Measurements from ENCODE around the gene HIP1. TPM values are rescaled to one million over a fixed set of nuclear protein-coding genes. Genes with fewer than 3 reads are reported as not detected.

HIP1 gene
- polyA plus RNA-seq, 2 of the 4 experiments (the other 2 are of a cell fraction) = 17.3 to 33.4 TPM

- FAIRE-seq = no peak
- WGBS (ENCODE audit: missing lambda C conversion rate) = 40% methylated on average over 7 of the region's 7 CpGs
- TF ChIP-seq ESRRA (IDR thresholded peaks at IDR 0.05; ENCODE audit: borderline replicate concordance, low read length) = no peak
- 0 out of 3 replicates have a peak, but pooled peaks have one; percentile 7 for TF ChIP-seq CTCF (IDR thresholded peaks at IDR 0.05)
- TF ChIP-seq MAFK (IDR thresholded peaks at IDR 0.05; ENCODE audit: partially characterized antibody) = peak; percentile 94
- ChIA-PET POLR2A (interaction anchor here (1.4 kb wide), 1 partner anchor 11 kb away, joined by 3 read pairs; no protein-coding TSS in a partner anchor), CTCF (interaction anchor here (0.6 to 4.4 kb wide), 4 partner anchors 9 to 112 kb away, joined by 4 to 24 read pairs (median 6); no protein-coding TSS in a partner anchor)
- peak; percentile 78 to 80 for ATAC-seq
- DNase-seq (ENCODE audit: low read depth in 1 of 2, low spot score in 1 of 2) = peak in 1 of 2 experiments; percentile 51
- Histone ChIP-seq H3K4me1 (peaks cover 28% of the 10 kb centered on the region), H3K27ac (peak overlapping the region; percentile 31 to 80), H3K9me3 (no peaks in the 10 kb centered on the region), H3K4me2 (peak overlapping the region; percentile 42), H3K4me3 (no peak overlapping the region)
Observed at GRCh38 chr7:75650062-75650461, 88.7 kb downstream of the HIP1 start.

GRCh38 chr7:75649462-75649861 is 89.3 kb downstream of the HIP1 start:
- ChIA-PET POLR2A (interaction anchor here (1.4 kb wide), 1 partner anchor 11 kb away, joined by 3 read pairs; no protein-coding TSS in a partner anchor), CTCF (interaction anchor here (0.6 to 4.4 kb wide), 5 partner anchors 11 to 113 kb away, joined by 3 to 24 read pairs (median 4); no protein-coding TSS in a partner anchor)
- peak overlapping the region; percentile 42 for H3K4me2 ChIP-seq

GRCh38 chr7:75647709-75648438 is 90.9 kb downstream of the HIP1 start:
- H3K4me2 ChIP-seq = no peak overlapping the region
- H3K27ac ChIP-seq = peak overlapping the region in 1 of 2 experiments; percentile 41; a peak in 3 of 6 replicates
- WGBS (ENCODE audit: missing lambda C conversion rate) = 91% methylated on average over 6 of the region's 6 CpGs
- CTCF ChIA-PET = interaction anchor here (0.7 to 4.4 kb wide), 3 partner anchors 11 to 358 kb away, joined by 3 to 24 read pairs (median 9); no protein-coding TSS in a partner anchor
- ATAC-seq (no peak), DNase-seq (ENCODE audit: low read depth in 1 of 2, low spot score in 1 of 2) (no peak), FAIRE-seq (no peak)
- no peak for TF ChIP-seq EP300 (IDR thresholded peaks at IDR 0.05)
- TF ChIP-seq ZSCAN20 (CRISPR knock-in tag; IDR thresholded peaks at IDR 0.05) = no peak
- TF ChIP-seq KDM5A (IDR thresholded peaks at IDR 0.05) = no peak
- no peak for TF ChIP-seq CBX8 (IDR thresholded peaks at IDR 0.05)
- no peak for TF ChIP-seq TFCP2L1 (CRISPR knock-in tag; IDR thresholded peaks at IDR 0.05)
- TF ChIP-seq, protein P1, sequence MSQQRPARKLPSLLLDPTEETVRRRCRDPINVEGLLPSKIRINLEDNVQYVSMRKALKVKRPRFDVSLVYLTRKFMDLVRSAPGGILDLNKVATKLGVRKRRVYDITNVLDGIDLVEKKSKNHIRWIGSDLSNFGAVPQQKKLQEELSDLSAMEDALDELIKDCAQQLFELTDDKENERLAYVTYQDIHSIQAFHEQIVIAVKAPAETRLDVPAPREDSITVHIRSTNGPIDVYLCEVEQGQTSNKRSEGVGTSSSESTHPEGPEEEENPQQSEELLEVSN (IDR thresholded peaks at IDR 0.05; ENCODE audit: borderline replicate concordance, low read depth) = no peak
- TF ChIP-seq ESRRA (IDR thresholded peaks at IDR 0.05; ENCODE audit: borderline replicate concordance, low read length) = no peak
- TF ChIP-seq CHD4 (IDR thresholded peaks at IDR 0.05; ENCODE audit: borderline replicate concordance) = no peak
- TF ChIP-seq POLR2AphosphoS2 (conservative IDR thresholded peaks at IDR 0.05; ENCODE audit: low read length) = no peak
- no peak for TF ChIP-seq MAZ (IDR thresholded peaks at IDR 0.05; ENCODE audit: borderline replicate concordance, low read depth, low read length)
- TF ChIP-seq EHF (CRISPR knock-in tag; IDR thresholded peaks at IDR 0.05) = no peak
- TF ChIP-seq RFX5 (IDR thresholded peaks at IDR 0.05) = no peak
- no peak for TF ChIP-seq NFE2L2 (conservative IDR thresholded peaks at IDR 0.05; ENCODE audit: low read length)
- TF ChIP-seq CHD2 (IDR thresholded peaks at IDR 0.05; ENCODE audit: low read length, partially characterized antibody) = no peak
- TF ChIP-seq HOXB5 (CRISPR knock-in tag; IDR thresholded peaks at IDR 0.05) = no peak
- TF ChIP-seq CTCF (IDR thresholded peaks at IDR 0.05) = no peak
- no peak overlapping the region for H3K4me3 ChIP-seq
- peaks cover 21% of the 10 kb centered on the region for H3K4me1 ChIP-seq
- POLR2A ChIA-PET = no interaction called here
- peaks cover 4% of the 10 kb centered on the region; the same call in 2 of the 3 replicates for H3K9me3 ChIP-seq

More at GRCh38 chr7:75649462-75649861, 89.3 kb downstream of the HIP1 start:
- TF ChIP-seq MYC (IDR thresholded peaks at IDR 0.05; ENCODE audit: borderline replicate concordance, low read length) = no peak
- no peak for TF ChIP-seq HES2 (IDR thresholded peaks at IDR 0.05)
- no peak for TF ChIP-seq EP300 (IDR thresholded peaks at IDR 0.05)
- TF ChIP-seq EHF (CRISPR knock-in tag; IDR thresholded peaks at IDR 0.05) = no peak
- no peak for TF ChIP-seq POLR2AphosphoS2 (conservative IDR thresholded peaks at IDR 0.05; ENCODE audit: low read length)
- TF ChIP-seq CHD2 (IDR thresholded peaks at IDR 0.05; ENCODE audit: low read length, partially characterized antibody) = no peak
- TF ChIP-seq SMC3 (IDR thresholded peaks at IDR 0.05) = 0 out of 3 replicates have a peak, but pooled peaks have one; percentile 3
- no peak for TF ChIP-seq FOSL2 (IDR thresholded peaks at IDR 0.05)
- TF ChIP-seq FOSL2 (CRISPR knock-in tag; IDR thresholded peaks at IDR 0.05) = no peak
- Histone ChIP-seq H3K4me3 (no peak overlapping the region), H3K9me3 (no peaks in the 10 kb centered on the region), H3K27ac (peak overlapping the region; percentile 31 to 80), H3K4me1 (peaks cover 22% of the 10 kb centered on the region)
- FAIRE-seq = no peak
- WGBS (ENCODE audit: missing lambda C conversion rate) = 27% methylated on average over 4 of the region's 4 CpGs
- peak in 1 of 2 experiments; percentile 62 for DNase-seq (ENCODE audit: low read depth in 1 of 2, low spot score in 1 of 2)
- peak; percentile 58 to 72 for ATAC-seq
